Measurements from ENCODE around the gene LRP2BP.
"Not testable (repeated sequence)": the region's sequence is repeated elsewhere in the genome, so short reads cannot be mapped to it uniquely, and the experiment has no call there.

LRP2BP gene

GRCh38 chr4:185358959-185359358 lies 36.8 kb downstream of the LRP2BP start:
- DNase-seq: no peak

GRCh38 chr4:185358514-185358913 lies 37.2 kb downstream of the LRP2BP start:
- no peak for DNase-seq

GRCh38 chr4:185357733-185358440 lies 37.8 kb downstream of the LRP2BP start:
- DNase-seq: no peak

GRCh38 chr4:185357211-185357610 lies 38.5 kb downstream of the LRP2BP start:
- DNase-seq: no peak

- no peak for DNase-seq
Observed at GRCh38 chr4:185352741-185353140, 43.0 kb downstream of the LRP2BP start.

- DNase-seq: no peak
Observed at GRCh38 chr4:185352202-185352601, 43.5 kb downstream of the LRP2BP start.

- no peak for DNase-seq
Observed at GRCh38 chr4:185351691-185352090, 44.0 kb downstream of the LRP2BP start.

GRCh38 chr4:185346975-185347601 lies 48.6 kb downstream of the LRP2BP start:
- no peak for DNase-seq

- no peak for DNase-seq
Observed at GRCh38 chr4:185344743-185345538, 50.8 kb downstream of the LRP2BP start.

GRCh38 chr4:185343726-185344581 lies 51.8 kb downstream of the LRP2BP start:
- no peak for DNase-seq

- no peak for DNase-seq
Observed at GRCh38 chr4:185341841-185342240, 53.9 kb downstream of the LRP2BP start.

GRCh38 chr4:185341377-185341776 lies 54.3 kb downstream of the LRP2BP start:
- no peak for DNase-seq

- DNase-seq: no peak
Observed at GRCh38 chr4:185339941-185340340, 55.8 kb downstream of the LRP2BP start.

- DNase-seq: no peak
Observed at GRCh38 chr4:185335579-185335978, 60.1 kb downstream of the LRP2BP start.

- no peak for DNase-seq
Observed at GRCh38 chr4:185334326-185334725, 61.4 kb downstream of the LRP2BP start.

- DNase-seq: no peak
Observed at GRCh38 chr4:185332575-185333464, 62.9 kb downstream of the LRP2BP start.

GRCh38 chr4:185329879-185330510 lies 65.7 kb downstream of the LRP2BP start:
- DNase-seq: not testable (repeated sequence)

- DNase-seq: no peak
Observed at GRCh38 chr4:185328586-185328985, 67.1 kb downstream of the LRP2BP start.

GRCh38 chr4:185325721-185326120 lies 70.0 kb downstream of the LRP2BP start:
- DNase-seq: not testable (repeated sequence)

GRCh38 chr4:185324361-185324760 lies 71.4 kb downstream of the LRP2BP start:
- not testable (repeated sequence) for DNase-seq

- DNase-seq: no peak
Observed at GRCh38 chr4:185323606-185324005, 72.1 kb downstream of the LRP2BP start.
